Epithelial cell of prostate (primary cell): ENCODE results near the gene PLCXD3.
A peak's percentile ranks its signal among the peaks of the same experiment; 100 is the strongest.

Source experiments
- DNase-seq: peaks from one replicate; pipeline ENCODE4 v3.0.0-alpha.2; 2011; ENCODE audit warnings: low read depth, low spot score
- H3K27ac ChIP-seq: fragments of 450-650 bp; 2 replicates; pipeline ENCODE4 v1.5.1; 2017; ENCODE audit warnings: mild to moderate bottlenecking

Gene PLCXD3

GRCh38 chr5:41418220-41419031, 92.0 kb downstream of the PLCXD3 start:
- H3K27ac ChIP-seq = no peak overlapping the region
- no peak for DNase-seq

GRCh38 chr5:41416336-41416735, 94.1 kb downstream of the PLCXD3 start:
- H3K27ac ChIP-seq = peak overlapping the region; percentile 3
- no peak for DNase-seq

- DNase-seq = no peak
- H3K27ac ChIP-seq = peak overlapping the region; percentile 55
Measured at GRCh38 chr5:41415242-41415641, 95.2 kb downstream of the PLCXD3 start.

GRCh38 chr5:41414598-41414997, 95.8 kb downstream of the PLCXD3 start:
- DNase-seq = peak; percentile 73
- H3K27ac ChIP-seq = peak overlapping the region; percentile 55

GRCh38 chr5:41413074-41413473, 97.3 kb downstream of the PLCXD3 start:
- H3K27ac ChIP-seq = no peak overlapping the region
- no peak for DNase-seq

GRCh38 chr5:41412496-41412895, 97.9 kb downstream of the PLCXD3 start:
- DNase-seq = no peak
- no peak overlapping the region for H3K27ac ChIP-seq

- no peak for DNase-seq
- H3K27ac ChIP-seq = no peak overlapping the region
Measured at GRCh38 chr5:41410737-41411136, 99.7 kb downstream of the PLCXD3 start.

GRCh38 chr5:41410307-41410706, 100.1 kb downstream of the PLCXD3 start:
- no peak overlapping the region for H3K27ac ChIP-seq
- DNase-seq = no peak

GRCh38 chr5:41408676-41409443, 101.5 kb downstream of the PLCXD3 start:
- H3K27ac ChIP-seq = peak overlapping the region; percentile 36
- DNase-seq = no peak

GRCh38 chr5:41406936-41407335, 103.5 kb downstream of the PLCXD3 start:
- no peak for DNase-seq
- H3K27ac ChIP-seq = no peak overlapping the region

- no peak for DNase-seq
- no peak overlapping the region for H3K27ac ChIP-seq
Measured at GRCh38 chr5:41406424-41406823, 104.0 kb downstream of the PLCXD3 start.

- DNase-seq = no peak
Measured at GRCh38 chr5:41404757-41405156, 105.6 kb downstream of the PLCXD3 start.

GRCh38 chr5:41403846-41404245, 106.6 kb downstream of the PLCXD3 start:
- DNase-seq = no peak
- H3K27ac ChIP-seq = no peak overlapping the region

More at GRCh38 chr5:41404757-41405156, 105.6 kb downstream of the PLCXD3 start:
- no peak overlapping the region for H3K27ac ChIP-seq

GRCh38 chr5:41402845-41403244, 107.6 kb downstream of the PLCXD3 start:
- H3K27ac ChIP-seq = no peak overlapping the region
- DNase-seq = no peak

- H3K27ac ChIP-seq = no peak overlapping the region
- DNase-seq = no peak
Measured at GRCh38 chr5:41399839-41400238, 110.6 kb downstream of the PLCXD3 start.

GRCh38 chr5:41392016-41392415, 118.4 kb downstream of the PLCXD3 start:
- H3K27ac ChIP-seq = no peak overlapping the region
- no peak for DNase-seq

- no peak overlapping the region for H3K27ac ChIP-seq
- DNase-seq = no peak
Measured at GRCh38 chr5:41374631-41375030, 135.8 kb downstream of the PLCXD3 start.

GRCh38 chr5:41373230-41373629, 137.2 kb downstream of the PLCXD3 start:
- H3K27ac ChIP-seq = no peak overlapping the region
- no peak for DNase-seq

- DNase-seq = peak; percentile 18
- no peak overlapping the region for H3K27ac ChIP-seq
Measured at GRCh38 chr5:41371738-41372137, 138.7 kb downstream of the PLCXD3 start.

GRCh38 chr5:41370482-41370881, 139.9 kb downstream of the PLCXD3 start:
- no peak overlapping the region for H3K27ac ChIP-seq
- DNase-seq = no peak

GRCh38 chr5:41369799-41370198, 140.6 kb downstream of the PLCXD3 start:
- DNase-seq = no peak
- no peak overlapping the region for H3K27ac ChIP-seq
